ENCODE measurements around the gene CCDC3. TPM values are rescaled to one million over a fixed set of nuclear protein-coding genes. Genes with fewer than 3 reads are reported as not detected.

Gene CCDC3
- 0.91 to 1.2 TPM (median 0.95 TPM) in 5 replicates for total RNA-seq (2022; extraction: Qiagen RNA extraction; ENCODE audit: low read depth)

DNA sequence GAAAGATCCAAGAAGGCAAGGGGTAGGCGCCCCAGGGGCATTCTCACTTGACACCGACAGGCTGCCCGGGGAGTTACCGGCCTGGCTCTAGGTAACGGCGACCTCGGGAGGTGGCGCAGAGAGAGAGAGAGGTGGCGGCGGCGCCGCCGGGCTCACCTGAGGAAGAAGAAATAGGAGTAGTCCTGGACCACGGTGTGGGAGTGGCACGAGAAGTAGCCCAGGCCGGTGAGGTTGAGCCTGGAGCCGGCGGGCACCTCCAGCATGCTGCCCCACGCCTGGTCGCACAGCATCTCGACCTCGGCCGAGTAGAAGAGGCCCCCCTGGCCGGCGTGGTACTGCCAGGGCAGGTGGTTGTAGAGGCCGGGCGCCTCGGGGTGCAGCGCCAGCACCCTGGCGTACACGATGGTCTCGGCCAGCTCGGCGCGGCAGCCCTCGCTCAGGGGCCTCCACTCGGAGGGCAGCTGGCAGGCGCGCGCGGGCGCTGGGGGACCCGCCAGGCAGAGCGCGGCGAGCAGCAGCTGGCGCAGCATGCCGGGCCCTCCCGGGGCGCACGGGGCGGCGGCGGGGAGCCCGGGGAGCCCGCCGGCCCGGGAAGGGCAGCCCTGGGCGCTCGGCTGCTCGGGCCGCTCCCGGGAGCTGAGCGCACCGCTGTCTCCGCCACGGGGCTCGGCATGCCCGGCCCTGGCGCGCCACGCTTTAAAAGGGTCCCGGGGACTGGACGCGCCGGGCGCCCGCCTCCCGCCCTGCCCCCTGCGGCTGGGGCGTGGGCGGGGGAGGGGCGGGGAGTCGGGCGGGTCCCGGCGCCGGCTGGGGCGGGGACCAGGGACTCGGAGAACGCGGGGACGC is at the start of gene CCDC3:
Gene CCDC3, minus strand, starts transcription at position 673 of the 846 bp plus-strand sequence. Its CDS starts 143 bp downstream, at position 530.

Other genes with a start within 250 kb of the CCDC3 start
- 52.8 to 71.7 TPM (median 56.6 TPM) in 5 replicates for gene OPTN, start 98.5 kb upstream of the CCDC3 start, total RNA-seq (2022; extraction: Qiagen RNA extraction; ENCODE audit: low read depth)
- gene MCM10, start 159.8 kb upstream of the CCDC3 start, total RNA-seq (2022; extraction: Qiagen RNA extraction; ENCODE audit: low read depth): 25.2 to 29.7 TPM (median 27.1 TPM) in 5 replicates
- not detected in 5 replicates for gene UCMA, start 232.7 kb upstream of the CCDC3 start, total RNA-seq (2022; extraction: Qiagen RNA extraction; ENCODE audit: low read depth)